ENCODE data around the gene POLE. TPM values are rescaled to one million over a fixed set of nuclear protein-coding genes. Genes with fewer than 3 reads are reported as not detected.

POLE gene
- total and polyA plus RNA-seq, 2 of the 4 experiments (the other 2 are of a cell fraction) = 17.2 to 20.7 TPM

- TF ChIP-seq CTCF (conservative IDR thresholded peaks at IDR 0.05; ENCODE audit: low read depth, low read length) (no peak), CHD1 (IDR thresholded peaks at IDR 0.05; ENCODE audit: low read depth, low read length) (no peak), CEBPB (IDR thresholded peaks at IDR 0.05; ENCODE audit: low read depth, low read length) (no peak), FOS (IDR thresholded peaks at IDR 0.05; ENCODE audit: low read depth, low read length) (no peak), MAFK (IDR thresholded peaks at IDR 0.05; ENCODE audit: low read depth, low read length) (no peak), MXI1 (IDR thresholded peaks at IDR 0.05; ENCODE audit: borderline replicate concordance, low read depth, low read length) (no peak), RFX5 (IDR thresholded peaks at IDR 0.05; ENCODE audit: low read depth, low read length) (no peak), POLR2A (IDR thresholded peaks at IDR 0.05; ENCODE audit: low read depth, low read length) (no peak)
- TF ChIP-seq, protein P1, sequence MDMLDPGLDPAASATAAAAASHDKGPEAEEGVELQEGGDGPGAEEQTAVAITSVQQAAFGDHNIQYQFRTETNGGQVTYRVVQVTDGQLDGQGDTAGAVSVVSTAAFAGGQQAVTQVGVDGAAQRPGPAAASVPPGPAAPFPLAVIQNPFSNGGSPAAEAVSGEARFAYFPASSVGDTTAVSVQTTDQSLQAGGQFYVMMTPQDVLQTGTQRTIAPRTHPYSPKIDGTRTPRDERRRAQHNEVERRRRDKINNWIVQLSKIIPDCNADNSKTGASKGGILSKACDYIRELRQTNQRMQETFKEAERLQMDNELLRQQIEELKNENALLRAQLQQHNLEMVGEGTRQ (IDR thresholded peaks at IDR 0.05; ENCODE audit: low read depth, low read length) = no peak
- Histone ChIP-seq H2BK120ac (ENCODE audit: low read depth, low read length) (no peak overlapping the region), H3K56ac (ENCODE audit: extremely low read depth, insufficient read depth, low read length) (no peak overlapping the region), H2AFZ (replicated peaks; ENCODE audit: low read length, poor library complexity) (no peak overlapping the region), H3K23ac (ENCODE audit: low read depth, low read length) (no peak overlapping the region), H3K27me3 (ENCODE audit: control insufficient read depth, insufficient read depth, low read length) (peaks cover 6% of the 10 kb centered on the region; the same call in 1 of the 2 replicates), H2BK5ac (ENCODE audit: low read depth, low read length, poor library complexity, severe bottlenecking) (no peak overlapping the region), H4K20me1 (ENCODE audit: insufficient read depth, low read length) (no peaks in the 10 kb centered on the region), H2BK15ac (ENCODE audit: low read depth, low read length) (no peak overlapping the region), H4K8ac (ENCODE audit: low read depth in 2 of 2, low read length in 2 of 2) (no peak overlapping the region), H2AK9ac (replicated peaks; ENCODE audit: low read depth, low read length, poor library complexity) (no peak overlapping the region), H4K5ac (ENCODE audit: low read depth, low read length) (no peak overlapping the region), H3K4me1 (ENCODE audit: control insufficient read depth, insufficient read depth, low read length) (no peaks in the 10 kb centered on the region), H3K4me2 (ENCODE audit: low read depth, low read length) (no peak overlapping the region), H3K14ac (replicated peaks; ENCODE audit: low read depth, low read length) (no peak overlapping the region), H3K4me3 (ENCODE audit: insufficient read depth, low read depth, low read length) (no peak overlapping the region), H3K27ac (ENCODE audit: insufficient read depth, low read length) (no peak overlapping the region), H2BK20ac (ENCODE audit: low read depth, low read length) (no peak overlapping the region), H3K4ac (ENCODE audit: low read depth, low read length) (no peak overlapping the region), H2AK5ac (ENCODE audit: low read depth, low read length) (no peak overlapping the region), H3K9ac (ENCODE audit: low read depth, low read length) (no peak overlapping the region), H4K91ac (ENCODE audit: insufficient read depth, low read depth, low read length) (no peak overlapping the region), H3K9me3 (ENCODE audit: control insufficient read depth, insufficient read depth, low read length) (peaks cover 5% of the 10 kb centered on the region; the same call in 1 of the 2 replicates), H3K36me3 (ENCODE audit: control insufficient read depth, insufficient read depth, low read length) (peaks cover 7% of the 10 kb centered on the region; the same call in 1 of the 2 replicates), H3K18ac (ENCODE audit: low read depth, low read length) (no peak overlapping the region), H3K9me1 (ENCODE audit: insufficient read depth, low read length) (no peaks in the 10 kb centered on the region), H3K79me1 (ENCODE audit: low read depth in 1 of 2, low read length in 2 of 2) (no peaks in the 10 kb centered on the region)
- ATAC-seq (ENCODE audit: low read depth) (no peak), DNase-seq (no peak)
- POLR2A ChIA-PET (ENCODE audit: unreplicated experiment) = interaction anchor here (0.6 kb wide), 1 partner anchor 60 kb away, joined by 3 read pairs; no protein-coding TSS in a partner anchor
- WGBS, 2 experiments (ENCODE audit: extremely low coverage in 2 of 2, insufficient read length in 1 of 2) = 92% methylated on average over 8 of the region's 18 CpGs; no CpG with 5 or more reads in 1 of the 2 experiments
- intact Hi-C loops (cut with micrococcal nuclease) (no loop called here), dilution Hi-C loops (cut with HindIII; ENCODE audit: low sequenced_read_pairs, unreplicated experiment) (no loop called here), in situ Hi-C loops (cut with MboI; ENCODE audit: low sequenced_read_pairs) (no loop called here)
- BruUV-seq (replicated peaks) = no TSS peak
- CTCF ChIA-PET = no interaction called here
Measured at GRCh38 chr12:132586929-132587328, 100.2 kb downstream of the POLE start.

Measured in IMR-90 (cell line).